T-cell (primary cell): ENCODE results near the gene MELK. TPM values are rescaled to one million over a fixed set of nuclear protein-coding genes. Genes with fewer than 3 reads are reported as not detected.
A peak's percentile ranks its signal among the peaks of the same experiment; 100 is the strongest.
"Not testable (repeated sequence)": the region's sequence is repeated elsewhere in the genome, so short reads cannot be mapped to it uniquely, and the experiment has no call there.

Source experiments
- ATAC-seq, 4 experiments: fragments of 200-7000 bp in 3 of 4; fragments of 150-1000 bp in 1 of 4; cut with Tn5 transposase; replicated peaks in 1 of 4; 1 replicate in 3 of 4; 2 replicates in 1 of 4; pipeline ENCODE4 v1.10.0; 2021; ENCODE audit warnings: moderate library complexity in 3 of 4, mild to moderate bottlenecking in 2 of 4, moderate number of reproducible peaks in 1 of 4
- CTCF ChIA-PET, 2 donors: fragments of 300-600 bp; sonication (Branson Sonifier 250); formaldehyde crosslinking; loops; one replicate each; lab custom pipeline; 2022; ENCODE audit warnings: antibody characterized with exemption in 2 of 2; lab: Charles Lee
- POLR2A ChIA-PET, 2 donors: fragments of 300-600 bp; sonication (Branson Sonifier 250); formaldehyde crosslinking; loops; one replicate each; lab custom pipeline; 2022; ENCODE audit warnings: antibody characterized with exemption in 2 of 2; lab: Charles Lee
- DNase-seq, 35 experiments: peaks; one replicate each; pipeline versions ENCODE4 v3.0.0 to v3.0.0-alpha.2; 2013 to 2023
- H3K27ac ChIP-seq: one replicate; pipeline ENCODE4 v1.5.1; 2013; ENCODE audit warnings: low read length
- H3K27me3 ChIP-seq, 2 experiments: replicated peaks in 1 of 2; 1 replicate in 1 of 2; 2 replicates in 1 of 2; pipeline versions ENCODE4 v1.6.1 to v1.7.0; 2013; ENCODE audit warnings: low read length in 1 of 2, mixed read lengths in 1 of 2; ENCODE audit not compliant: control insufficient read depth in 2 of 2, insufficient read depth in 2 of 2; ENCODE audit errors: extremely low read depth in 1 of 2
- H3K36me3 ChIP-seq, 2 donors: 1 replicate in 1 of 2; 2 replicates in 1 of 2; pipeline versions ENCODE4 v1.6.1 to v1.7.0; 2013; ENCODE audit warnings: low read length in 1 of 2; ENCODE audit not compliant: control insufficient read depth in 2 of 2, insufficient read depth in 1 of 2; ENCODE audit errors: extremely low read depth in 1 of 2
- H3K4me1 ChIP-seq, 2 experiments: 1 replicate in 1 of 2; 2 replicates in 1 of 2; pipeline versions ENCODE4 v1.6.1 to v1.7.0; 2013; ENCODE audit warnings: low read length in 2 of 2, mixed read lengths in 1 of 2; ENCODE audit not compliant: insufficient read depth in 2 of 2, control insufficient read depth in 1 of 2; ENCODE audit errors: extremely low read depth in 1 of 2
- H3K4me3 ChIP-seq, 2 donors: 1 replicate in 1 of 2; 2 replicates in 1 of 2; pipeline versions ENCODE4 v1.5.1 to v1.7.0; 2013; ENCODE audit warnings: mild to moderate bottlenecking in 2 of 2, low read length in 1 of 2, moderate library complexity in 1 of 2; ENCODE audit not compliant: control insufficient read depth in 1 of 2; ENCODE audit errors: extremely low read depth in 1 of 2
- H3K9me3 ChIP-seq: 2 replicates; pipeline ENCODE4 v1.7.0; 2013
- H3K27ac Mint-ChIP-seq, 2 donors: one replicate each; pipeline ENCODE4 v1.8.0; 2020 to 2021; ENCODE audit warnings: mild to moderate bottlenecking in 2 of 2, mixed read lengths in 2 of 2
- H3K27me3 Mint-ChIP-seq, 2 donors: one replicate each; pipeline ENCODE4 v1.8.0; 2021 to 2022; ENCODE audit warnings: mixed read lengths in 2 of 2
- H3K36me3 Mint-ChIP-seq: one replicate; pipeline ENCODE4 v1.8.0; 2021; ENCODE audit warnings: mixed read lengths
- H3K4me1 Mint-ChIP-seq, 3 donors: one replicate each; pipeline ENCODE4 v1.8.0; 2020 to 2022; ENCODE audit warnings: mixed read lengths in 3 of 3, mild to moderate bottlenecking in 1 of 3
- H3K4me3 Mint-ChIP-seq, 3 donors: one replicate each; pipeline ENCODE4 v1.8.0; 2020 to 2022; ENCODE audit warnings: mild to moderate bottlenecking in 3 of 3, mixed read lengths in 3 of 3, moderate library complexity in 3 of 3
- H3K9me3 Mint-ChIP-seq, 3 donors: one replicate each; pipeline ENCODE4 v1.8.0; 2020 to 2022; ENCODE audit warnings: mixed read lengths in 3 of 3
- WGBS: methylation state at CpG from one replicate; pipeline ENCODE4 v1.1.5; 2013; ENCODE audit warnings: missing lambda C conversion rate; ENCODE audit not compliant: insufficient coverage; 5-methylcytosine and 5-hydroxymethylcytosine counted together
- total RNA-seq, 35 experiments: library from RNA in 6 of 35; stranded (reverse) in 6 of 35; fragments of 120-200 nt in 1 of 35; gene quantifications; one replicate each; pipeline versions ENCODE4 v1.2.1 to v1.2.4 and lab custom pipeline; 2013 to 2026

MELK gene
- total RNA-seq, 5 donors from 2014 or later (not counting 1 experiment from before 2014, with no cell fraction given), result 0.44 to 1.3 (median 0.69) TPM

GRCh38 chr9:36568681-36569080 lies 4.0 kb upstream of the MELK start:
- H3K4me3 ChIP-seq, DNase-seq, H3K9me3 ChIP-seq, H3K27ac Mint-ChIP-seq, ATAC-seq, H3K4me3 Mint-ChIP-seq, H3K36me3 Mint-ChIP-seq, H3K9me3 Mint-ChIP-seq, H3K36me3 ChIP-seq, H3K27me3 ChIP-seq, H3K4me1 ChIP-seq, POLR2A ChIA-PET, H3K27ac ChIP-seq: not testable (repeated sequence)
- CTCF ChIA-PET, result interaction anchor here in 1 of 2 donors (0.7 kb wide), 1 partner anchor 162 kb away, joined by 3 read pairs; no protein-coding TSS in a partner anchor
- Mint-ChIP-seq H3K4me1 (peaks cover 10 to 13% (median 12%) of the 10 kb centered on the region in 3 donors), H3K27me3 (peaks cover 2 to 13% of the 10 kb centered on the region in 2 donors)
- WGBS, result no CpG with 5 or more reads among the region's 4 CpGs

GRCh38 chr9:36571333-36571732 lies 1.4 kb upstream of the MELK start:
- H3K36me3 Mint-ChIP-seq, result no peaks in the 10 kb centered on the region
- no peak for DNase-seq
- ATAC-seq, result no peak

GRCh38 chr9:36574045-36574444 lies 1.4 kb downstream of the MELK start:
- 56% methylated on average over 1 of the region's 8 CpGs for WGBS
- not testable (repeated sequence) for H3K27ac Mint-ChIP-seq

More at GRCh38 chr9:36571333-36571732, 1.4 kb upstream of the MELK start:
- no peaks in the 10 kb centered on the region for H3K9me3 Mint-ChIP-seq
- H3K27ac Mint-ChIP-seq, result no peak overlapping the region
- H3K36me3 ChIP-seq, result no peaks in the 10 kb centered on the region
- H3K4me3 Mint-ChIP-seq, result peak overlapping the region in 1 of 3 donors; percentile 55
- H3K27me3 Mint-ChIP-seq, result peaks cover 2 to 13% of the 10 kb centered on the region in 2 donors
- H3K27ac ChIP-seq, result no peak overlapping the region
- CTCF ChIA-PET, result no interaction called here
- peaks cover 0 to 11% of the 10 kb centered on the region in 2 experiments for H3K27me3 ChIP-seq
- H3K4me1 ChIP-seq, result peaks cover 2 to 14% of the 10 kb centered on the region in 2 experiments
- H3K4me3 ChIP-seq, result no peak overlapping the region
- WGBS, result no CpG with 5 or more reads among the region's 2 CpGs
- no peaks in the 10 kb centered on the region for H3K9me3 ChIP-seq
- POLR2A ChIA-PET, result interaction anchor here in 1 of 2 donors (0.6 kb wide), 1 partner anchor 209 kb away, joined by 6 read pairs; no protein-coding TSS in a partner anchor
- H3K4me1 Mint-ChIP-seq, result peaks cover 12 to 28% (median 17%) of the 10 kb centered on the region in 3 donors

GRCh38 chr9:36575411-36575882 lies 2.8 kb downstream of the MELK start:
- ATAC-seq (no peak), DNase-seq (no peak)
- Mint-ChIP-seq H3K9me3 (no peaks in the 10 kb centered on the region), H3K4me1 (peaks cover 12 to 30% (median 17%) of the 10 kb centered on the region in 3 donors), H3K27ac (peak overlapping the region in 1 of 2 donors; percentile 9), H3K36me3 (no peaks in the 10 kb centered on the region), H3K4me3 (no peak overlapping the region), H3K27me3 (no peaks in the 10 kb centered on the region)
- Histone ChIP-seq H3K4me3 (no peak overlapping the region), H3K9me3 (no peaks in the 10 kb centered on the region), H3K27me3 (peaks cover 0 to 5% of the 10 kb centered on the region in 2 experiments), H3K36me3 (no peaks in the 10 kb centered on the region), H3K27ac (no peak overlapping the region), H3K4me1 (peaks cover 2 to 14% of the 10 kb centered on the region in 2 experiments)
- CTCF ChIA-PET, result no interaction called here
- no CpG with 5 or more reads among the region's 2 CpGs for WGBS
- POLR2A ChIA-PET, result no interaction called here

More at GRCh38 chr9:36574045-36574444, 1.4 kb downstream of the MELK start:
- Histone ChIP-seq H3K4me3 (peak overlapping the region in 1 of 2 donors; percentile 85), H3K27ac (peak overlapping the region; percentile 37), H3K4me1 (peaks cover 2 to 14% of the 10 kb centered on the region in 2 experiments)
- H3K36me3 ChIP-seq, H3K27me3 ChIP-seq, ATAC-seq, DNase-seq, H3K27me3 Mint-ChIP-seq, H3K36me3 Mint-ChIP-seq, H3K9me3 ChIP-seq, CTCF ChIA-PET, POLR2A ChIA-PET, H3K9me3 Mint-ChIP-seq: not testable (repeated sequence)
- H3K4me1 Mint-ChIP-seq, result peaks cover 12 to 30% (median 17%) of the 10 kb centered on the region in 3 donors
- H3K4me3 Mint-ChIP-seq, result peak overlapping the region; percentile 85 to 91 (median 85)

- ATAC-seq (no peak), DNase-seq (no peak)
- Histone ChIP-seq H3K27ac (no peak overlapping the region), H3K27me3 (peaks cover 0 to 5% of the 10 kb centered on the region in 2 experiments), H3K4me1 (peaks cover 2 to 14% of the 10 kb centered on the region in 2 experiments), H3K4me3 (no peak overlapping the region), H3K36me3 (no peaks in the 10 kb centered on the region), H3K9me3 (no peaks in the 10 kb centered on the region)
- H3K4me1 Mint-ChIP-seq, result peaks cover 12 to 29% (median 17%) of the 10 kb centered on the region in 3 donors
- no peaks in the 10 kb centered on the region for H3K36me3 Mint-ChIP-seq
- 82% methylated on average over 3 of the region's 3 CpGs for WGBS
- ChIA-PET CTCF (interaction anchor here in 1 of 2 donors (0.6 kb wide), 1 partner anchor 225 kb away, joined by 3 read pairs; no protein-coding TSS in a partner anchor), POLR2A (no interaction called here)
- H3K9me3 Mint-ChIP-seq, result no peaks in the 10 kb centered on the region
- no peak overlapping the region for H3K27ac Mint-ChIP-seq
- no peaks in the 10 kb centered on the region for H3K27me3 Mint-ChIP-seq
- no peak overlapping the region for H3K4me3 Mint-ChIP-seq
Measured at GRCh38 chr9:36576866-36577265, 4.2 kb downstream of the MELK start.

GRCh38 chr9:36584620-36585460 lies 12.1 kb downstream of the MELK start:
- Mint-ChIP-seq H3K36me3 (no peaks in the 10 kb centered on the region), H3K9me3 (no peaks in the 10 kb centered on the region), H3K27me3 (no peaks in the 10 kb centered on the region), H3K4me1 (no peaks in the 10 kb centered on the region), H3K27ac (no peak overlapping the region), H3K4me3 (no peak overlapping the region)
- Histone ChIP-seq H3K4me3 (no peak overlapping the region), H3K36me3 (no peaks in the 10 kb centered on the region), H3K27ac (no peak overlapping the region), H3K27me3 (no peaks in the 10 kb centered on the region), H3K4me1 (no peaks in the 10 kb centered on the region), H3K9me3 (no peaks in the 10 kb centered on the region)
- ChIA-PET POLR2A (interaction anchor here in 1 of 2 donors (0.6 kb wide), 1 partner anchor 244 kb away, joined by 3 read pairs; no protein-coding TSS in a partner anchor), CTCF (no interaction called here)
- ATAC-seq, result no peak
- no peak for DNase-seq
- WGBS, result 96% methylated on average over 3 of the region's 7 CpGs
